OCI-LY3 (cell line): ENCODE data around the gene BMPR1B.

Experiments used
- H2AFZ ChIP-seq: fragments of 200-600, 300-600 bp; shearing (Covaris generic); 2 replicates; pipeline ENCODE4 v1.6.0; 2014; ENCODE audit warnings: antibody characterized with exemption, low read depth, low read length
- H3K27ac ChIP-seq: fragments of 200-600, 300-600 bp; sonication (generic); 2 replicates; pipeline ENCODE4 v1.5.1; 2014; ENCODE audit warnings: mild to moderate bottlenecking, low read length, moderate library complexity, mixed read lengths
- H3K27me3 ChIP-seq: fragments of 200-600, 300-600 bp; sonication (generic); 2 replicates; pipeline ENCODE4 v1.6.1; 2014; ENCODE audit warnings: low read depth, low read length, mixed read lengths
- H3K36me3 ChIP-seq: fragments of 200-600, 300-600 bp; sonication (generic); replicated peaks from 2 replicates; pipeline ENCODE3; 2014; ENCODE audit warnings: low read depth, low read length, mixed read lengths
- H3K4me1 ChIP-seq: fragments of 300-600, 200-600 bp; sonication (generic); 2 replicates; pipeline ENCODE4 v1.6.1; 2014; ENCODE audit warnings: low read length, mixed read lengths
- H3K4me2 ChIP-seq: fragments of 200-600, 300-600 bp; sonication (generic); 2 replicates; pipeline ENCODE4 v1.6.1; 2014; ENCODE audit warnings: low read length, mixed read lengths
- H3K4me3 ChIP-seq: fragments of 300-600, 200-600 bp; sonication (generic); 2 replicates; pipeline ENCODE4 v1.5.1; 2014; ENCODE audit warnings: antibody characterized with exemption, mild to moderate bottlenecking, low read length, moderate library complexity
- H3K79me2 ChIP-seq: fragments of 300-600, 200-600 bp; shearing (Covaris generic); 2 replicates; pipeline ENCODE4 v1.6.1; 2014; ENCODE audit warnings: mild to moderate bottlenecking, low read length, mixed read lengths
- H3K9ac ChIP-seq: fragments of 300-600, 200-600 bp; shearing (Covaris generic); 2 replicates; pipeline ENCODE4 v1.6.0; 2014; ENCODE audit warnings: mild to moderate bottlenecking, low read length, moderate library complexity
- H3K9me3 ChIP-seq: fragments of 200-600, 300-600 bp; shearing (Covaris generic); 2 replicates; pipeline ENCODE4 v1.6.1; 2014; ENCODE audit warnings: low read length, mixed read lengths; ENCODE audit not compliant: insufficient read depth
- H4K20me1 ChIP-seq: fragments of 200-600, 300-600 bp; sonication (generic); 2 replicates; pipeline ENCODE4 v1.6.1; 2016; ENCODE audit warnings: low read length, mixed read lengths; ENCODE audit not compliant: insufficient read depth
- CTCF ChIP-seq: fragments of 200-600, 300-600 bp; sonication (generic); IDR thresholded peaks from 2 replicates; pipeline ENCODE4 v1.5.1; 2014; ENCODE audit warnings: antibody characterized with exemption, low read length, low read depth
- EZH2phosphoT487 ChIP-seq: fragments of 200-600 bp; shearing (Covaris generic); IDR thresholded peaks from 2 replicates; pipeline ENCODE4 v1.6.1; 2018; ENCODE audit warnings: antibody characterized with exemption, mixed run types, low read depth

Gene BMPR1B

GRCh38 chr4:94726524-94727123, 31.1 kb upstream of the BMPR1B start:
- Histone ChIP-seq H3K4me1 (peaks cover 9% of the 10 kb centered on the region), H3K4me2 (no peak overlapping the region), H3K4me3 (no peak overlapping the region), H3K9me3 (no peaks in the 10 kb centered on the region), H3K27me3 (peaks cover 31% of the 10 kb centered on the region), H4K20me1 (no peaks in the 10 kb centered on the region), H3K36me3 (no peaks in the 10 kb centered on the region), H3K9ac (no peak overlapping the region), H3K79me2 (no peaks in the 10 kb centered on the region), H3K27ac (no peak overlapping the region), H2AFZ (no peak overlapping the region)
- TF ChIP-seq EZH2phosphoT487 (no peak), CTCF (no peak)

GRCh38 chr4:94728056-94728766, 29.5 kb upstream of the BMPR1B start:
- no peaks in the 10 kb centered on the region for H3K79me2 ChIP-seq
- no peaks in the 10 kb centered on the region for H4K20me1 ChIP-seq
- no peak overlapping the region for H2AFZ ChIP-seq
- no peaks in the 10 kb centered on the region for H3K36me3 ChIP-seq
- no peak overlapping the region for H3K27ac ChIP-seq
- H3K27me3 ChIP-seq: peaks cover 31% of the 10 kb centered on the region
- H3K4me3 ChIP-seq: no peak overlapping the region
- H3K4me2 ChIP-seq: no peak overlapping the region
- TF ChIP-seq EZH2phosphoT487 (no peak), CTCF (no peak)
- H3K9ac ChIP-seq: no peak overlapping the region
- no peaks in the 10 kb centered on the region for H3K9me3 ChIP-seq
- no peaks in the 10 kb centered on the region for H3K4me1 ChIP-seq

- Histone ChIP-seq H4K20me1 (no peaks in the 10 kb centered on the region), H3K9me3 (no peaks in the 10 kb centered on the region), H3K4me2 (no peak overlapping the region), H3K4me3 (no peak overlapping the region), H3K27ac (no peak overlapping the region), H3K27me3 (peaks cover 12% of the 10 kb centered on the region; the same call in 1 of the 2 replicates), H3K4me1 (no peaks in the 10 kb centered on the region), H2AFZ (no peak overlapping the region), H3K9ac (no peak overlapping the region), H3K36me3 (no peaks in the 10 kb centered on the region), H3K79me2 (no peaks in the 10 kb centered on the region)
- no peak for TF ChIP-seq EZH2phosphoT487
- no peak for TF ChIP-seq CTCF
Observed at GRCh38 chr4:94732358-94732698, 25.4 kb upstream of the BMPR1B start.

- no peak overlapping the region for H3K27ac ChIP-seq
- H3K4me2 ChIP-seq: no peak overlapping the region
- no peaks in the 10 kb centered on the region for H3K27me3 ChIP-seq
- no peaks in the 10 kb centered on the region for H3K9me3 ChIP-seq
- no peak overlapping the region for H3K4me3 ChIP-seq
- H2AFZ ChIP-seq: no peak overlapping the region
- no peaks in the 10 kb centered on the region for H3K36me3 ChIP-seq
- H3K79me2 ChIP-seq: no peaks in the 10 kb centered on the region
- TF ChIP-seq EZH2phosphoT487 (no peak), CTCF (no peak)
- no peak overlapping the region for H3K9ac ChIP-seq
- no peaks in the 10 kb centered on the region for H3K4me1 ChIP-seq
- no peaks in the 10 kb centered on the region for H4K20me1 ChIP-seq
Observed at GRCh38 chr4:94739741-94740140, 18.0 kb upstream of the BMPR1B start.
